ENCODE measurements around the gene DCLRE1A.

DCLRE1A gene

GRCh38 chr10:113788604-113789083, 65.2 kb downstream of the DCLRE1A start:
- DNase-seq (ENCODE audit: low read depth in 2 of 2) = no peak
